Thyroid gland (tissue), 4 donors: ENCODE data around the gene CNTFR. TPM values are rescaled to one million over a fixed set of nuclear protein-coding genes. Genes with fewer than 3 reads are reported as not detected.

Experiments used
- DNase-seq, 2 donors: peaks; one replicate each; pipeline ENCODE4 v3.0.0-alpha.2; 2019
- H3K27ac ChIP-seq, 3 donors: fragments of 200-600 bp; sonication (generic); 1 replicate in 2 of 3; 2 replicates in 1 of 3; pipeline ENCODE4 v1.5.1; 2016 to 2019; ENCODE audit warnings: mild to moderate bottlenecking in 1 of 3, moderate library complexity in 1 of 3
- H3K27me3 ChIP-seq: fragments of 200-600 bp; sonication (generic); one replicate; pipeline ENCODE4 v1.5.1; 2019
- H3K36me3 ChIP-seq, 2 donors: fragments of 200-600 bp; sonication (generic); one replicate each; pipeline ENCODE4 v1.5.1; 2016 to 2019
- H3K4me1 ChIP-seq, 2 donors: fragments of 200-600 bp; sonication (generic); one replicate each; pipeline ENCODE4 v1.5.1; 2017 to 2019
- H3K4me3 ChIP-seq, 3 donors: fragments of 200-600 bp; sonication (generic); replicated peaks in 1 of 3; 1 replicate in 2 of 3; 2 replicates in 1 of 3; pipeline ENCODE4 v1.5.1; 2016; ENCODE audit warnings: mild to moderate bottlenecking in 1 of 3
- H3K9me3 ChIP-seq: fragments of 200-600 bp; sonication (generic); one replicate; pipeline ENCODE4 v1.5.1; 2017
- CTCF ChIP-seq, 6 experiments: fragments of 200-600 bp in 3 of 6; fragments of 450-650 bp in 3 of 6; sonication (generic) in 3 of 6; IDR thresholded peaks; one replicate each; pipeline ENCODE4 v1.5.1; 2016 to 2019; ENCODE audit warnings: antibody characterized with exemption in 6 of 6, mild to moderate bottlenecking in 2 of 6, inconsistent platforms in 1 of 6, moderate library complexity in 1 of 6
- POLR2A ChIP-seq, 2 donors: fragments of 450-650 bp; IDR thresholded peaks; one replicate each; pipeline ENCODE4 v1.6.1; 2017; ENCODE audit warnings: antibody characterized with exemption in 2 of 2, mild to moderate bottlenecking in 2 of 2, moderate library complexity in 1 of 2
- WGBS, 2 donors: methylation state at CpG; one replicate each; pipeline ENCODE4 v1.1.5; 2017; 5-methylcytosine and 5-hydroxymethylcytosine counted together
- intact Hi-C: fragments of 100-400 bp; cut with DNase I; formaldehyde crosslinking; loops from one replicate; pipeline ENCODE4 v1.15.1; 2023
- total RNA-seq, 4 donors: library from RNA; depleted of rRNA; stranded (reverse); fragments of >200 nt; gene quantifications; one replicate each; pipeline ENCODE4 v1.2.3, GENCODE V29; 2016

The CNTFR gene
- total RNA-seq, 4 donors from 2014 or later = 8.6 to 17.3 (median 14.1) TPM

- TF ChIP-seq CTCF (IDR thresholded peaks at IDR 0.05) (no peak), POLR2A (IDR thresholded peaks at IDR 0.05) (no peak)
- no peak overlapping the region for H3K4me3 ChIP-seq
- peaks cover 9 to 14% of the 10 kb centered on the region in 2 donors for H3K4me1 ChIP-seq
- intact Hi-C loops = loop anchor here (5.0 to 10.0 kb wide), 2 partner anchors 66 to 168 kb away; no protein-coding TSS in a partner anchor
- no peaks in the 10 kb centered on the region for H3K9me3 ChIP-seq
- H3K27me3 ChIP-seq = no peaks in the 10 kb centered on the region
- peak; percentile 36 to 43 for DNase-seq
- no peaks in the 10 kb centered on the region for H3K36me3 ChIP-seq
- H3K27ac ChIP-seq = no peak overlapping the region
- WGBS, 2 donors = 48 to 57% methylated on average over 6 of the region's 6 CpGs
Measured at GRCh38 chr9:34502891-34503290, 86.6 kb downstream of the CNTFR start.

GRCh38 chr9:34502471-34502870 lies 87.1 kb downstream of the CNTFR start:
- DNase-seq = no peak
- Histone ChIP-seq H3K4me3 (no peak overlapping the region), H3K27me3 (no peaks in the 10 kb centered on the region), H3K9me3 (no peaks in the 10 kb centered on the region), H3K36me3 (no peaks in the 10 kb centered on the region), H3K27ac (no peak overlapping the region), H3K4me1 (peaks cover 9 to 14% of the 10 kb centered on the region in 2 donors)
- intact Hi-C loops = loop anchor here (5.0 to 10.0 kb wide), 2 partner anchors 65 to 168 kb away; no protein-coding TSS in a partner anchor
- 37% methylated on average over 8 to 9 of the region's 10 CpGs for WGBS, 2 donors
- TF ChIP-seq POLR2A (IDR thresholded peaks at IDR 0.05) (no peak), CTCF (IDR thresholded peaks at IDR 0.05) (no peak)

GRCh38 chr9:34501889-34502425 lies 87.6 kb downstream of the CNTFR start:
- TF ChIP-seq CTCF (IDR thresholded peaks at IDR 0.05) (no peak), POLR2A (IDR thresholded peaks at IDR 0.05) (no peak)
- DNase-seq = peak; percentile 42 to 53
- Histone ChIP-seq H3K4me3 (no peak overlapping the region), H3K4me1 (peaks cover 9 to 14% of the 10 kb centered on the region in 2 donors), H3K9me3 (no peaks in the 10 kb centered on the region), H3K27me3 (no peaks in the 10 kb centered on the region), H3K27ac (no peak overlapping the region), H3K36me3 (no peaks in the 10 kb centered on the region)
- intact Hi-C loops = loop anchor here (2.0 to 10.0 kb wide), 3 partner anchors 65 to 167 kb away; no protein-coding TSS in a partner anchor
- WGBS, 2 donors = 16 to 25% methylated on average over 5 of the region's 5 CpGs

Other genes starting within 250 kb of the CNTFR start
- 1 to 10 TPM; 3.2 to 9.2 (median 6.0) TPM for gene MYORG, start 212.8 kb downstream of the CNTFR start, total RNA-seq
- 10 to 100 TPM in 3 of 4 donors, 1 to 10 TPM in 1; 6.6 to 14.3 (median 10.5) TPM for gene FAM219A, start 131.2 kb downstream of the CNTFR start, total RNA-seq
- gene DNAI1, start 130.9 kb downstream of the CNTFR start, total RNA-seq = under 1 TPM in 2 of 4 donors, not detected in 2; 0.81 to 0.89 TPM
- gene ENHO, start 66.7 kb downstream of the CNTFR start, total RNA-seq = not detected
- 10 to 100 TPM; 20.7 to 39.0 (median 25.8) TPM for gene RPP25L, start 22.4 kb upstream of the CNTFR start, total RNA-seq
- gene DCTN3, start 30.8 kb upstream of the CNTFR start, total RNA-seq = 100 to 1,000 TPM in 2 of 4 donors, 10 to 100 TPM in 2; 54.6 to 140 (median 89.2) TPM
- not detected for gene ARID3C, start 39.3 kb upstream of the CNTFR start, total RNA-seq
- 10 to 100 TPM; 48.6 to 89.7 (median 76.6) TPM for gene SIGMAR1, start 48.1 kb upstream of the CNTFR start, total RNA-seq
- 10 to 100 TPM; 48.7 to 76.5 (median 57.1) TPM for gene GALT, start 57.0 kb upstream of the CNTFR start, total RNA-seq
- 10 to 100 TPM; 43.8 to 89.9 (median 56.5) TPM for gene IL11RA, start 62.5 kb upstream of the CNTFR start, total RNA-seq
- 1 to 10 TPM in 1 of 4 donors, not detected in 3; 1.1 TPM for gene CCL27, start 72.9 kb upstream of the CNTFR start, total RNA-seq
- 1 to 10 TPM in 2 of 4 donors, not detected in 2; 2.2 to 8.5 TPM for gene CCL19, start 101.6 kb upstream of the CNTFR start, total RNA-seq
- 1,000 to 10,000 TPM in 1 of 4 donors, 100 to 1,000 TPM in 3; 196 to 1,821 (median 617) TPM for gene CCL21, start 120.4 kb upstream of the CNTFR start, total RNA-seq